HG02870 (cell line): ENCODE measurements around the gene MGAT3.

Experiments used
- ATAC-seq: cut with Tn5 transposase; IDR thresholded peaks from one replicate; pipeline ENCODE4 v1.9.1; 2021; ENCODE audit warnings: mild to moderate bottlenecking, moderate library complexity; ENCODE audit not compliant: unreplicated experiment

Gene MGAT3

GRCh38 chr22:39427751-39428596 lies 28.8 kb upstream of the MGAT3 start:
- ATAC-seq, result no peak

GRCh38 chr22:39428597-39429071 lies 28.2 kb upstream of the MGAT3 start:
- no peak for ATAC-seq

- no peak for ATAC-seq
Observed at GRCh38 chr22:39429186-39429585, 27.6 kb upstream of the MGAT3 start.

GRCh38 chr22:39429916-39430575 lies 26.8 kb upstream of the MGAT3 start:
- no peak for ATAC-seq

- ATAC-seq, result no peak
Observed at GRCh38 chr22:39430576-39431150, 26.1 kb upstream of the MGAT3 start.

GRCh38 chr22:39431216-39431801 lies 25.5 kb upstream of the MGAT3 start:
- no peak for ATAC-seq

GRCh38 chr22:39431821-39432251 lies 25.0 kb upstream of the MGAT3 start:
- no peak for ATAC-seq

- ATAC-seq, result no peak
Observed at GRCh38 chr22:39432361-39432811, 24.4 kb upstream of the MGAT3 start.

- ATAC-seq, result no peak
Observed at GRCh38 chr22:39433476-39434242, 23.2 kb upstream of the MGAT3 start.

GRCh38 chr22:39434243-39434653 lies 22.6 kb upstream of the MGAT3 start:
- no peak for ATAC-seq

GRCh38 chr22:39434721-39435120 lies 22.1 kb upstream of the MGAT3 start:
- ATAC-seq, result no peak

GRCh38 chr22:39435616-39436015 lies 21.2 kb upstream of the MGAT3 start:
- ATAC-seq, result no peak

- ATAC-seq, result no peak
Observed at GRCh38 chr22:39437791-39438704, 18.8 kb upstream of the MGAT3 start.

GRCh38 chr22:39439170-39439569 lies 17.6 kb upstream of the MGAT3 start:
- ATAC-seq, result no peak

GRCh38 chr22:39443398-39443797 lies 13.4 kb upstream of the MGAT3 start:
- ATAC-seq, result no peak

- ATAC-seq, result no peak
Observed at GRCh38 chr22:39444247-39444800, 12.5 kb upstream of the MGAT3 start.

GRCh38 chr22:39444937-39445465 lies 11.8 kb upstream of the MGAT3 start:
- ATAC-seq, result no peak

- ATAC-seq, result no peak
Observed at GRCh38 chr22:39445678-39446077, 11.1 kb upstream of the MGAT3 start.

- ATAC-seq, result no peak
Observed at GRCh38 chr22:39446239-39446721, 10.5 kb upstream of the MGAT3 start.
